ENCODE results near the gene AOPEP.

DNA sequence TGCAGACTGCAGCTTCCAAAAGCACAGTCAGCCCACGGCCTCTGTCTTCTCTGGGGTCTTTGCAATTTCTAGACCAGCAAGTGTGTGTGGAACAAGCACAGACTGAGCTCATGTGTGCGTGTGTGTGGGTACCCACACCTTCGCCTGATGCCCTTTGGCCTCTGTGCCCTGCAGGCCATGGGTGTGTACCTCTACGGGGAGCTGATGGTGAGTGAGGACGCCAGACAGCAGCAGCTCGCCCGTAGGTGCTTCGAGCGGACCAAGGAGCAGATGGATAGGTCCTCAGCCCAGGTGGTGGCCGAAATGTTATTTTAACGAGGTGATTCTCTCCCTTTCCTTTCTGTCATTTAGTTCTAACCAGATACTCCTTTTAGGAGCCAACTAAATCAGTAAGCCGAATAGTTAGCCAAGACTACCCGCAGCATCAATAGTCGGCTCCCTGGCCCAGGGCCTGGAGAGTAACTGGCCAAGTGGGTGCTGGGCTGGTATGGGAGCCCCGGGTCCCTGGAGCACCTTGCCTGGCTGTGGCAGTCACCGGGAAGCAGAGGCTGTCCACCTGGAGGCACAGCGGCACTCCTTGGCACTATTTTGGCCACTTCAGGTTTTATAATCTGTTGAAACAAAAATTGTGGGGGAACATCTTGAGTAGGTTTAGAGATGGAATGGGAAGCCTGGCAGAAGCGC, 356.0 kb downstream of the AOPEP start:
- TF ChIP-seq EZH2 (optimal IDR thresholded peaks at IDR 0.05; ENCODE audit: low read depth, low read length), result no peak
- TF ChIP-seq, protein P1, sequence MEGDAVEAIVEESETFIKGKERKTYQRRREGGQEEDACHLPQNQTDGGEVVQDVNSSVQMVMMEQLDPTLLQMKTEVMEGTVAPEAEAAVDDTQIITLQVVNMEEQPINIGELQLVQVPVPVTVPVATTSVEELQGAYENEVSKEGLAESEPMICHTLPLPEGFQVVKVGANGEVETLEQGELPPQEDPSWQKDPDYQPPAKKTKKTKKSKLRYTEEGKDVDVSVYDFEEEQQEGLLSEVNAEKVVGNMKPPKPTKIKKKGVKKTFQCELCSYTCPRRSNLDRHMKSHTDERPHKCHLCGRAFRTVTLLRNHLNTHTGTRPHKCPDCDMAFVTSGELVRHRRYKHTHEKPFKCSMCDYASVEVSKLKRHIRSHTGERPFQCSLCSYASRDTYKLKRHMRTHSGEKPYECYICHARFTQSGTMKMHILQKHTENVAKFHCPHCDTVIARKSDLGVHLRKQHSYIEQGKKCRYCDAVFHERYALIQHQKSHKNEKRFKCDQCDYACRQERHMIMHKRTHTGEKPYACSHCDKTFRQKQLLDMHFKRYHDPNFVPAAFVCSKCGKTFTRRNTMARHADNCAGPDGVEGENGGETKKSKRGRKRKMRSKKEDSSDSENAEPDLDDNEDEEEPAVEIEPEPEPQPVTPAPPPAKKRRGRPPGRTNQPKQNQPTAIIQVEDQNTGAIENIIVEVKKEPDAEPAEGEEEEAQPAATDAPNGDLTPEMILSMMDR (IDR thresholded peaks at IDR 0.05; ENCODE audit: low read length), result no peak

Data from MM.1S (cell line).